HG02623 (cell line): ENCODE data around the gene TSNAX.
"Not testable (repeated sequence)": the region's sequence is repeated elsewhere in the genome, so short reads cannot be mapped to it uniquely, and the experiment has no call there.

Experiments used
- ATAC-seq: cut with Tn5 transposase; IDR thresholded peaks from one replicate; pipeline ENCODE4 v1.9.1; 2021; ENCODE audit warnings: moderate library complexity; ENCODE audit not compliant: unreplicated experiment

Gene TSNAX

GRCh38 chr1:231557898-231558707, 29.6 kb downstream of the TSNAX start:
- no peak for ATAC-seq

GRCh38 chr1:231558708-231559185, 30.3 kb downstream of the TSNAX start:
- ATAC-seq: no peak

GRCh38 chr1:231561647-231562383, 33.3 kb downstream of the TSNAX start:
- ATAC-seq: no peak

GRCh38 chr1:231563247-231563646, 34.8 kb downstream of the TSNAX start:
- ATAC-seq: no peak

- ATAC-seq: no peak
Observed at GRCh38 chr1:231564373-231564772, 35.9 kb downstream of the TSNAX start.

GRCh38 chr1:231566496-231566895, 38.0 kb downstream of the TSNAX start:
- ATAC-seq: no peak

GRCh38 chr1:231570262-231570661, 41.8 kb downstream of the TSNAX start:
- not testable (repeated sequence) for ATAC-seq

- ATAC-seq: no peak
Observed at GRCh38 chr1:231571904-231572303, 43.4 kb downstream of the TSNAX start.

- no peak for ATAC-seq
Observed at GRCh38 chr1:231575472-231575871, 47.0 kb downstream of the TSNAX start.

GRCh38 chr1:231576804-231577718, 48.6 kb downstream of the TSNAX start:
- no peak for ATAC-seq

- no peak for ATAC-seq
Observed at GRCh38 chr1:231580874-231581273, 52.4 kb downstream of the TSNAX start.

GRCh38 chr1:231581859-231582258, 53.4 kb downstream of the TSNAX start:
- no peak for ATAC-seq

- ATAC-seq: no peak
Observed at GRCh38 chr1:231583376-231583775, 54.9 kb downstream of the TSNAX start.

GRCh38 chr1:231584117-231584516, 55.6 kb downstream of the TSNAX start:
- no peak for ATAC-seq

- ATAC-seq: no peak
Observed at GRCh38 chr1:231584921-231585320, 56.5 kb downstream of the TSNAX start.

GRCh38 chr1:231590453-231591198, 62.2 kb downstream of the TSNAX start:
- no peak for ATAC-seq

- no peak for ATAC-seq
Observed at GRCh38 chr1:231591466-231591865, 63.0 kb downstream of the TSNAX start.

- ATAC-seq: no peak
Observed at GRCh38 chr1:231592809-231593208, 64.3 kb downstream of the TSNAX start.

- not testable (repeated sequence) for ATAC-seq
Observed at GRCh38 chr1:231593264-231593663, 64.8 kb downstream of the TSNAX start.

GRCh38 chr1:231594123-231594522, 65.7 kb downstream of the TSNAX start:
- ATAC-seq: no peak
